CD14-positive monocyte (primary cell): Measurements from ENCODE around the gene RELB. TPM values are rescaled to one million over a fixed set of nuclear protein-coding genes. Genes with fewer than 3 reads are reported as not detected.

Experiments used
- DNase-seq, 3 donors: peaks; one replicate each; pipeline ENCODE4 v3.0.0-alpha.2; 2011 to 2022
- H2AFZ ChIP-seq: 2 replicates; pipeline ENCODE4 v1.6.0; 2012; ENCODE audit warnings: mild to moderate bottlenecking, low read depth, low read length, inconsistent platforms; ENCODE audit not compliant: insufficient read depth, poor library complexity, severe bottlenecking
- H3K27ac ChIP-seq, 2 donors: 1 replicate in 1 of 2; 2 replicates in 1 of 2; pipeline ENCODE4 v1.5.1; 2012 to 2013; ENCODE audit warnings: low read length in 2 of 2, control low read depth in 1 of 2, inconsistent platforms in 1 of 2, low read depth in 1 of 2, mild to moderate bottlenecking in 1 of 2
- H3K27me3 ChIP-seq, 2 donors: one replicate each; pipeline versions ENCODE4 v1.6.0 to v1.6.1; 2011 to 2013; ENCODE audit warnings: low read length in 2 of 2; ENCODE audit not compliant: control insufficient read depth in 2 of 2, insufficient read depth in 2 of 2
- H3K36me3 ChIP-seq, 2 donors: replicated peaks in 1 of 2; 1 replicate in 1 of 2; 2 replicates in 1 of 2; pipeline versions ENCODE4 v1.5.1 to v1.6.1; 2012 to 2013; ENCODE audit warnings: low read length in 2 of 2, control low read depth in 1 of 2, inconsistent platforms in 1 of 2, mild to moderate bottlenecking in 1 of 2; ENCODE audit not compliant: insufficient read depth in 2 of 2, control insufficient read depth in 1 of 2
- H3K4me1 ChIP-seq, 2 donors: 1 replicate in 1 of 2; 2 replicates in 1 of 2; pipeline versions ENCODE4 v1.5.1 to v1.6.1; 2012 to 2013; ENCODE audit warnings: low read length in 2 of 2, control low read depth in 1 of 2, inconsistent platforms in 1 of 2, mild to moderate bottlenecking in 1 of 2, moderate library complexity in 1 of 2; ENCODE audit not compliant: insufficient read depth in 2 of 2, control insufficient read depth in 1 of 2
- H3K4me2 ChIP-seq: replicated peaks from 2 replicates; pipeline ENCODE3; 2012; ENCODE audit warnings: low read length, moderate library complexity, mild to moderate bottlenecking; ENCODE audit not compliant: poor library complexity, severe bottlenecking; ENCODE audit errors: extremely low read depth
- H3K4me3 ChIP-seq, 3 experiments: fragments of 200-600 bp in 1 of 3; sonication (generic) in 1 of 3; replicated peaks in 1 of 3; 1 replicate in 2 of 3; 2 replicates in 1 of 3; pipeline ENCODE4 v1.5.1; 2011 to 2013; ENCODE audit warnings: low read length in 3 of 3, mild to moderate bottlenecking in 3 of 3, control low read depth in 2 of 3, low read depth in 2 of 3, inconsistent platforms in 1 of 3, moderate library complexity in 1 of 3
- H3K79me2 ChIP-seq: 2 replicates; pipeline ENCODE4 v1.6.0; 2012; ENCODE audit warnings: mild to moderate bottlenecking, control low read depth, inconsistent platforms, low read length, moderate library complexity; ENCODE audit not compliant: insufficient read depth
- H3K9ac ChIP-seq: 2 replicates; pipeline ENCODE4 v1.6.0; 2017; ENCODE audit warnings: low read length, mild to moderate bottlenecking; ENCODE audit not compliant: insufficient read depth, poor library complexity, severe bottlenecking
- H3K9me3 ChIP-seq, 2 donors: replicated peaks in 1 of 2; 1 replicate in 1 of 2; 2 replicates in 1 of 2; pipeline versions ENCODE4 v1.5.1 to v1.6.1; 2012 to 2013; ENCODE audit warnings: low read length in 2 of 2, control low read depth in 1 of 2; ENCODE audit not compliant: control insufficient read depth in 1 of 2, insufficient read depth in 1 of 2
- H4K20me1 ChIP-seq: 2 replicates; pipeline ENCODE4 v1.6.0; 2012; ENCODE audit warnings: mild to moderate bottlenecking, low read length, control low read depth, moderate library complexity; ENCODE audit not compliant: insufficient read depth
- H3K27ac Mint-ChIP-seq, 7 donors: one replicate each; pipeline ENCODE4 v1.8.0; 2020; ENCODE audit warnings: mild to moderate bottlenecking in 7 of 7, mixed read lengths in 7 of 7, moderate library complexity in 6 of 7, inconsistent platforms in 2 of 7
- H3K27me3 Mint-ChIP-seq, 3 donors: one replicate each; pipeline ENCODE4 v1.8.0; 2021 to 2022; ENCODE audit warnings: low read depth in 3 of 3, mild to moderate bottlenecking in 3 of 3, mixed read lengths in 3 of 3, moderate library complexity in 3 of 3, inconsistent platforms in 1 of 3
- H3K36me3 Mint-ChIP-seq, 2 donors: one replicate each; pipeline ENCODE4 v1.8.0; 2020; ENCODE audit warnings: mixed read lengths in 2 of 2, inconsistent platforms in 1 of 2, mild to moderate bottlenecking in 1 of 2
- H3K4me1 Mint-ChIP-seq: one replicate; pipeline ENCODE4 v1.8.0; 2020; ENCODE audit warnings: mild to moderate bottlenecking, mixed read lengths
- H3K4me3 Mint-ChIP-seq, 2 donors: one replicate each; pipeline ENCODE4 v1.8.0; 2020; ENCODE audit warnings: mild to moderate bottlenecking in 2 of 2, mixed read lengths in 2 of 2, moderate library complexity in 1 of 2
- H3K9me3 Mint-ChIP-seq, 7 donors: one replicate each; pipeline ENCODE4 v1.8.0; 2020 to 2022; ENCODE audit warnings: mixed read lengths in 7 of 7, mild to moderate bottlenecking in 6 of 7, moderate library complexity in 6 of 7, inconsistent platforms in 2 of 7
- WGBS: methylation state at CpG from one replicate; pipeline ENCODE4 v1.1.5; 2013; ENCODE audit warnings: missing lambda C conversion rate; ENCODE audit not compliant: insufficient coverage; 5-methylcytosine and 5-hydroxymethylcytosine counted together
- intact Hi-C, 2 donors: fragments of 100-400 bp; cut with micrococcal nuclease; formaldehyde crosslinking; loops; one replicate each; pipeline versions ENCODE4 v1.15.0 to v1.15.1; 2023
- polyA plus RNA-seq, 3 donors: library from polyadenylated mRNA; depleted of rRNA in 1 of 3; unstranded in 2 of 3; stranded (reverse) in 1 of 3; fragments of 300-500 nt in 2 of 3; fragments of >200 nt in 1 of 3; fragmentation: Illumina TruSeq in 2 of 3; gene quantifications; 1 replicate in 2 of 3; 2 replicates in 1 of 3; pipeline ENCODE4 v1.2.3, GENCODE V29; 2012 to 2021
- TF ChIP-seq, protein P1 (sequence below): fragments of 200-600 bp; IDR thresholded peaks from one replicate; pipeline ENCODE4 v1.8.0; 2022; ENCODE audit warnings: antibody characterized with exemption, mild to moderate bottlenecking

The RELB gene
- polyA plus RNA-seq, 3 donors: 32.3 to 35.0 (median 34.4) TPM

DNA sequence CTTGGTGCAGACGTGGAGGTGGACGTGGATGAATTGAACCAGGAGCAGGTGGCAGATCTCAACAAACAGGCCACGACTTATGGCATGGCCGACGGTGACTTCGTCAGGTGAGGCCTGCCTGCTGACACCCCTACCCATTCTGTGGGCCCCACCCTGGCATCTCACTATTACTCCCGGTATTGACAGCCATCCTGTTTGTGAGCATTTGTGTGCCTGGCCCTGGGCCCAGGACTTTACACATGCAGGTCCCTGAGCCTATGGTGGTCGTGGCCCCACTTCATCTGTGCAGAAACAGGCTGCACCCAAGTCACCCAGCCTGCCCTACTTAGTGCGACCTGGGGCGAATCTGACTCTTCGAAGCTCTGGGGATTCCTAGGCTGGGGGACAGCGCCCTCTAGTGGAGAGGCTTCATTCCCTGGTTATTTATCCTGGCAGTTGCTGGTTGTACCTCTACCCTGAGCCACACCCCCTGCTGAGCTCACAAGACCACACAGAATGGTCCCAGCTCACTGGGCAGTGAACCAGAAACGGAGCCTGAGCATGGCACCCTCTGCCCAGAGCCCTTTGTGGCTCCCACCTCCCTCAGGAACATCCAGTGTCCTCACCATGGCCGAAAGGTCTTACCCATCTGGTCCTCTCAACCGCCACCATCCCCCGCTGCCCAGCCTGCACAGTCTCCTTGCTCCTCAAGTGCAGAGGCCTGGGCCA, 58.1 kb downstream of the RELB start:
- Mint-ChIP-seq H3K4me3 (no peak overlapping the region), H3K27ac (peak overlapping the region in 5 of 7 donors; percentile 29 to 79 (median 62)), H3K36me3 (peaks cover 83 to 97% of the 10 kb centered on the region in 2 donors), H3K4me1 (no peaks in the 10 kb centered on the region), H3K9me3 (no peaks in the 10 kb centered on the region), H3K27me3 (peaks cover 0 to 3% (median 2%) of the 10 kb centered on the region in 3 donors)
- Histone ChIP-seq H3K27ac (peak overlapping the region in 1 of 2 donors; percentile 1), H3K27me3 (no peaks in the 10 kb centered on the region), H3K36me3 (peaks cover 92 to 98% of the 10 kb centered on the region in 2 donors), H3K9ac (no peak overlapping the region), H3K9me3 (no peaks in the 10 kb centered on the region), H3K4me3 (no peak overlapping the region), H2AFZ (no peak overlapping the region), H3K4me2 (no peak overlapping the region), H3K79me2 (peaks cover 23% of the 10 kb centered on the region), H3K4me1 (no peaks in the 10 kb centered on the region), H4K20me1 (peaks cover 88% of the 10 kb centered on the region)
- TF ChIP-seq, protein P1, sequence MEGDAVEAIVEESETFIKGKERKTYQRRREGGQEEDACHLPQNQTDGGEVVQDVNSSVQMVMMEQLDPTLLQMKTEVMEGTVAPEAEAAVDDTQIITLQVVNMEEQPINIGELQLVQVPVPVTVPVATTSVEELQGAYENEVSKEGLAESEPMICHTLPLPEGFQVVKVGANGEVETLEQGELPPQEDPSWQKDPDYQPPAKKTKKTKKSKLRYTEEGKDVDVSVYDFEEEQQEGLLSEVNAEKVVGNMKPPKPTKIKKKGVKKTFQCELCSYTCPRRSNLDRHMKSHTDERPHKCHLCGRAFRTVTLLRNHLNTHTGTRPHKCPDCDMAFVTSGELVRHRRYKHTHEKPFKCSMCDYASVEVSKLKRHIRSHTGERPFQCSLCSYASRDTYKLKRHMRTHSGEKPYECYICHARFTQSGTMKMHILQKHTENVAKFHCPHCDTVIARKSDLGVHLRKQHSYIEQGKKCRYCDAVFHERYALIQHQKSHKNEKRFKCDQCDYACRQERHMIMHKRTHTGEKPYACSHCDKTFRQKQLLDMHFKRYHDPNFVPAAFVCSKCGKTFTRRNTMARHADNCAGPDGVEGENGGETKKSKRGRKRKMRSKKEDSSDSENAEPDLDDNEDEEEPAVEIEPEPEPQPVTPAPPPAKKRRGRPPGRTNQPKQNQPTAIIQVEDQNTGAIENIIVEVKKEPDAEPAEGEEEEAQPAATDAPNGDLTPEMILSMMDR: peak; percentile 92
- intact Hi-C loops: loop anchor here (1.0 to 5.0 kb wide), 5 partner anchors 42 to 157 kb away; no protein-coding TSS in a partner anchor
- WGBS: 83% methylated on average over 15 of the region's 16 CpGs
- DNase-seq: peak; percentile 72 to 76 (median 76)

- peaks cover 30% of the 10 kb centered on the region for H3K79me2 ChIP-seq
- H3K4me1 ChIP-seq: no peaks in the 10 kb centered on the region
- H3K4me2 ChIP-seq: no peak overlapping the region
- Mint-ChIP-seq H3K27me3 (peaks cover 0 to 3% (median 2%) of the 10 kb centered on the region in 3 donors), H3K4me1 (no peaks in the 10 kb centered on the region), H3K27ac (peak overlapping the region in 1 of 7 donors; percentile 73), H3K9me3 (no peaks in the 10 kb centered on the region), H3K4me3 (no peak overlapping the region), H3K36me3 (peaks cover 75 to 97% of the 10 kb centered on the region in 2 donors)
- H2AFZ ChIP-seq: no peak overlapping the region
- no peak overlapping the region for H3K9ac ChIP-seq
- H3K4me3 ChIP-seq: no peak overlapping the region
- TF ChIP-seq, protein P1: no peak
- no peaks in the 10 kb centered on the region for H3K27me3 ChIP-seq
- no peak for DNase-seq
- no peak overlapping the region for H3K27ac ChIP-seq
- H4K20me1 ChIP-seq: peaks cover 87% of the 10 kb centered on the region
- no peaks in the 10 kb centered on the region for H3K9me3 ChIP-seq
- peaks cover 91 to 98% of the 10 kb centered on the region in 2 donors for H3K36me3 ChIP-seq
- no CpG with 5 or more reads among the region's 4 CpGs for WGBS
- intact Hi-C loops: no loop called here
Measured at GRCh38 chr19:45061965-45062364, 60.7 kb downstream of the RELB start.
